OCI-LY3 (cell line): ENCODE results near the gene TTC36.

Experiments used
- H2AFZ ChIP-seq: fragments of 200-600, 300-600 bp; shearing (Covaris generic); 2 replicates; pipeline ENCODE4 v1.6.0; 2014; ENCODE audit warnings: antibody characterized with exemption, low read depth, low read length
- H3K27ac ChIP-seq: fragments of 200-600, 300-600 bp; sonication (generic); 2 replicates; pipeline ENCODE4 v1.5.1; 2014; ENCODE audit warnings: mild to moderate bottlenecking, low read length, moderate library complexity, mixed read lengths
- H3K27me3 ChIP-seq: fragments of 200-600, 300-600 bp; sonication (generic); 2 replicates; pipeline ENCODE4 v1.6.1; 2014; ENCODE audit warnings: low read depth, low read length, mixed read lengths
- H3K36me3 ChIP-seq: fragments of 200-600, 300-600 bp; sonication (generic); replicated peaks from 2 replicates; pipeline ENCODE3; 2014; ENCODE audit warnings: low read depth, low read length, mixed read lengths
- H3K4me1 ChIP-seq: fragments of 300-600, 200-600 bp; sonication (generic); 2 replicates; pipeline ENCODE4 v1.6.1; 2014; ENCODE audit warnings: low read length, mixed read lengths
- H3K4me2 ChIP-seq: fragments of 200-600, 300-600 bp; sonication (generic); 2 replicates; pipeline ENCODE4 v1.6.1; 2014; ENCODE audit warnings: low read length, mixed read lengths
- H3K4me3 ChIP-seq: fragments of 300-600, 200-600 bp; sonication (generic); 2 replicates; pipeline ENCODE4 v1.5.1; 2014; ENCODE audit warnings: antibody characterized with exemption, mild to moderate bottlenecking, low read length, moderate library complexity
- H3K79me2 ChIP-seq: fragments of 300-600, 200-600 bp; shearing (Covaris generic); 2 replicates; pipeline ENCODE4 v1.6.1; 2014; ENCODE audit warnings: mild to moderate bottlenecking, low read length, mixed read lengths
- H3K9ac ChIP-seq: fragments of 300-600, 200-600 bp; shearing (Covaris generic); 2 replicates; pipeline ENCODE4 v1.6.0; 2014; ENCODE audit warnings: mild to moderate bottlenecking, low read length, moderate library complexity
- H3K9me3 ChIP-seq: fragments of 200-600, 300-600 bp; shearing (Covaris generic); 2 replicates; pipeline ENCODE4 v1.6.1; 2014; ENCODE audit warnings: low read length, mixed read lengths; ENCODE audit not compliant: insufficient read depth
- H4K20me1 ChIP-seq: fragments of 200-600, 300-600 bp; sonication (generic); 2 replicates; pipeline ENCODE4 v1.6.1; 2016; ENCODE audit warnings: low read length, mixed read lengths; ENCODE audit not compliant: insufficient read depth
- EZH2phosphoT487 ChIP-seq: fragments of 200-600 bp; shearing (Covaris generic); IDR thresholded peaks from 2 replicates; pipeline ENCODE4 v1.6.1; 2018; ENCODE audit warnings: antibody characterized with exemption, mixed run types, low read depth
- TF ChIP-seq, protein P1 (sequence below): fragments of 200-600, 300-600 bp; sonication (generic); IDR thresholded peaks from 2 replicates; pipeline ENCODE4 v1.5.1; 2014; ENCODE audit warnings: antibody characterized with exemption, low read length, low read depth

Gene TTC36

DNA sequence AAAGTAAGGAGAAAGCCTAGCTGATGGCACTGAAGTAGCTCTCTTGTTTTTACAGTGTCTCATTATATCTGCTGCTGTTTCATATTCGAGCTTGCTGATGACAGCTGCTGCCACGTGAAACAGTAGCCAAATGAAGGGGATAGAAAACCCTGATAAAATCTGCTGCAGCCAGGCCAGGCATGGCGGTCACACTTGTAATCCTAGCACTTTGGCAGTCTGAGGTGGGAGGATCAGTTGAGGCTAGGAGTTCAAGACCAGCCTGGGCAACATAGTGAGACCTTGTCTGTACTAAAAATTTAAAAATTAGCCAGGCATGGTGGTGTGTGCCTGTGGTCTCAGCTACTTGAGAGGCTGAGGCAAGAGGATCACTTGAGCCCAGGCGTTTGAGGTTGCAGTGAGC lies 25.1 kb downstream of the TTC36 start:
- no peak overlapping the region for H3K27ac ChIP-seq
- H4K20me1 ChIP-seq, result no peaks in the 10 kb centered on the region
- no peaks in the 10 kb centered on the region for H3K9me3 ChIP-seq
- H2AFZ ChIP-seq, result no peak overlapping the region
- no peaks in the 10 kb centered on the region for H3K27me3 ChIP-seq
- H3K36me3 ChIP-seq, result peaks cover 9% of the 10 kb centered on the region
- no peaks in the 10 kb centered on the region for H3K4me1 ChIP-seq
- no peak overlapping the region for H3K4me3 ChIP-seq
- no peak overlapping the region for H3K4me2 ChIP-seq
- no peaks in the 10 kb centered on the region for H3K79me2 ChIP-seq
- H3K9ac ChIP-seq, result no peak overlapping the region
- TF ChIP-seq EZH2phosphoT487, result no peak
- TF ChIP-seq, protein P1, sequence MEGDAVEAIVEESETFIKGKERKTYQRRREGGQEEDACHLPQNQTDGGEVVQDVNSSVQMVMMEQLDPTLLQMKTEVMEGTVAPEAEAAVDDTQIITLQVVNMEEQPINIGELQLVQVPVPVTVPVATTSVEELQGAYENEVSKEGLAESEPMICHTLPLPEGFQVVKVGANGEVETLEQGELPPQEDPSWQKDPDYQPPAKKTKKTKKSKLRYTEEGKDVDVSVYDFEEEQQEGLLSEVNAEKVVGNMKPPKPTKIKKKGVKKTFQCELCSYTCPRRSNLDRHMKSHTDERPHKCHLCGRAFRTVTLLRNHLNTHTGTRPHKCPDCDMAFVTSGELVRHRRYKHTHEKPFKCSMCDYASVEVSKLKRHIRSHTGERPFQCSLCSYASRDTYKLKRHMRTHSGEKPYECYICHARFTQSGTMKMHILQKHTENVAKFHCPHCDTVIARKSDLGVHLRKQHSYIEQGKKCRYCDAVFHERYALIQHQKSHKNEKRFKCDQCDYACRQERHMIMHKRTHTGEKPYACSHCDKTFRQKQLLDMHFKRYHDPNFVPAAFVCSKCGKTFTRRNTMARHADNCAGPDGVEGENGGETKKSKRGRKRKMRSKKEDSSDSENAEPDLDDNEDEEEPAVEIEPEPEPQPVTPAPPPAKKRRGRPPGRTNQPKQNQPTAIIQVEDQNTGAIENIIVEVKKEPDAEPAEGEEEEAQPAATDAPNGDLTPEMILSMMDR, result no peak

DNA sequence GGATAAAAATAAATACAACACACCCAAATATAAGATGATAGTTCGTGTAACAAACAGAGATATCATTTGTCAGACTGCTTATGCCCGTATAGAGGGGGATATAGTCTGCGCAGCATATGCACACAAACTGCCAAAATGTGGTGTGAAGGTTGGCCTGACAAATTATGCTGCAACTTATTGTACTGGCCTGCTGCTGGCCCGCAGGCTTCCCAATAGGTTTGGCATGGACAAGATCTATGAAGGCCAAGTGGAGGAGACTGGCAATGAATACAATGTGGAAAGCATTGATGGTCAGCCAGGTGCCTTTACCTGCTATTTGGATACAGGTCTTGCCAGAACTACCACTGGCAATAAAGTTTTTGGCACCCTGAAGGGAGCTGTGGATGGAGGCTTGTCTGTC lies 33.5 kb downstream of the TTC36 start:
- Histone ChIP-seq H3K9me3 (no peaks in the 10 kb centered on the region), H3K79me2 (no peaks in the 10 kb centered on the region), H3K4me2 (no peak overlapping the region), H3K27ac (no peak overlapping the region), H3K4me3 (no peak overlapping the region), H3K9ac (no peak overlapping the region), H2AFZ (no peak overlapping the region), H3K27me3 (no peaks in the 10 kb centered on the region), H3K36me3 (peaks cover 8% of the 10 kb centered on the region), H3K4me1 (no peaks in the 10 kb centered on the region), H4K20me1 (no peaks in the 10 kb centered on the region)
- TF ChIP-seq EZH2phosphoT487, result no peak
- TF ChIP-seq, protein P1, result no peak

DNA sequence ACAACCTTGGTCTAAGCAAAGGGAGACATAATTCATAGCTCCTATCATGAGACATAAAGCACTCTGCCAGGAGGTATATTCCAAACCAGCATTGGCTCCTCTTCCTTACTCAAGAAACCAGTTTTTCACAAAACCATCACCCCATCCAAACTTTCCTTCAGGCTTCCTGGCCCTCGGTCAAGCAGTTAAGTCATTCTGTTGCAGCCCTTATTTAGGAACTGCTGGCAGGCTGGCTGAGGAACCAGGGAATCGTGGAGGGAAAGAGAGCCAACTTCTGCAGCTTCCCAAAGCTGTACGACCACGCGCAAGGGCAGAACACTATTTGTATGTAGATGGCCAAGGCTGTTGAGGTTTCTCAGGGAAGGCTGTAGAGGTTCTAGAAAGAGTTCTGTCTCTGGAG lies 37.8 kb downstream of the TTC36 start:
- H3K9me3 ChIP-seq, result no peaks in the 10 kb centered on the region
- no peak overlapping the region for H3K27ac ChIP-seq
- H3K4me2 ChIP-seq, result 0 out of 2 replicates have a peak overlapping the region, but pooled peaks have one; percentile 21
- H3K4me1 ChIP-seq, result no peaks in the 10 kb centered on the region
- TF ChIP-seq, protein P1, result no peak
- TF ChIP-seq EZH2phosphoT487, result no peak
- H3K27me3 ChIP-seq, result no peaks in the 10 kb centered on the region
- no peaks in the 10 kb centered on the region for H4K20me1 ChIP-seq
- H3K9ac ChIP-seq, result no peak overlapping the region
- no peaks in the 10 kb centered on the region for H3K36me3 ChIP-seq
- H2AFZ ChIP-seq, result no peak overlapping the region
- H3K79me2 ChIP-seq, result no peaks in the 10 kb centered on the region
- H3K4me3 ChIP-seq, result no peak overlapping the region

DNA sequence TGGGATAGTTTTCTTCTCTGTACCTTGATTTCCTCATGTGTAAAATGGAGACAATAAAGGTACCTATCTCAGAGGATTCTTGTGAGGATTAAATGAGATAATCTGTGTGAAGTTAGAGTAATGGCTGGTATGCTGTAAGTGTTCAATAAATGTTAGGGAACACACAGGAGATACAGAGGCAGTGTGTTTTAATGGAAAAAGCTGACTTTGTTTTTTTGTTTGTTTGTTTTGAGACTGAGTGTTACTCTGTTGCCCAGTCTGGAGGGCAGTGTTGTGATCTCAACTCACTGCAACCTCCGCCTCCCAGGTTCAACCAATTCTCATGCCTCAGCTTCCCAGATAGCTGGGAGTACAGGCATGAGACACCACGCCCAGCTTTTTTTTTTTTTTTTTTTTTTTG lies 42.4 kb downstream of the TTC36 start:
- H3K4me3 ChIP-seq, result no peak overlapping the region
- H2AFZ ChIP-seq, result no peak overlapping the region
- H3K27me3 ChIP-seq, result no peaks in the 10 kb centered on the region
- no peak for TF ChIP-seq EZH2phosphoT487
- TF ChIP-seq, protein P1, result no peak
- no peaks in the 10 kb centered on the region for H3K9me3 ChIP-seq
- no peak overlapping the region for H3K27ac ChIP-seq
- H4K20me1 ChIP-seq, result peaks cover 17% of the 10 kb centered on the region
- H3K36me3 ChIP-seq, result peaks cover 6% of the 10 kb centered on the region
- H3K79me2 ChIP-seq, result peaks cover 25% of the 10 kb centered on the region
- H3K9ac ChIP-seq, result no peak overlapping the region
- H3K4me2 ChIP-seq, result no peak overlapping the region
- H3K4me1 ChIP-seq, result peaks cover 18% of the 10 kb centered on the region
